ENCODE results near the gene EMSY.

- no peak for TF ChIP-seq POLR2A (IDR thresholded peaks at IDR 0.05; ENCODE audit: insufficient read depth in 1 of 2, low read depth in 2 of 2, low read length in 2 of 2)
- TF ChIP-seq CTCF (CRISPR knock-in tag; IDR thresholded peaks at IDR 0.05): no peak
- no peak for TF ChIP-seq PLRG1 (conservative IDR thresholded peaks at IDR 0.05)
- TF ChIP-seq SP1 (IDR thresholded peaks at IDR 0.05): no peak
- TF ChIP-seq SP1 (CRISPR knock-in tag; IDR thresholded peaks at IDR 0.05): no peak
- no peak for TF ChIP-seq BRCA1 (CRISPR knock-in tag; IDR thresholded peaks at IDR 0.05)
- no peak for TF ChIP-seq ELF1 (CRISPR knock-in tag; IDR thresholded peaks at IDR 0.05)
- no peak for TF ChIP-seq YY1 (IDR thresholded peaks at IDR 0.05; ENCODE audit: insufficient read depth, insufficient replicate concordance, low read depth, low read length)
- TF ChIP-seq ZBTB37 (CRISPR knock-in tag; IDR thresholded peaks at IDR 0.05): no peak
- no peak for TF ChIP-seq POLR2AphosphoS2 (IDR thresholded peaks at IDR 0.05; ENCODE audit: low read depth, low read length)
Measured at GRCh38 chr11:76589477-76589876, 144.7 kb downstream of the EMSY start.
